Measurements from ENCODE around the gene SYDE2. TPM values are rescaled to one million over a fixed set of nuclear protein-coding genes. Genes with fewer than 3 reads are reported as not detected.

The SYDE2 gene
- total RNA-seq, 1 experiment from 2014 or later = not detected

GRCh38 chr1:85220756-85221201 lies 20.0 kb upstream of the SYDE2 start:
- H3K79me2 ChIP-seq (ENCODE audit: low read length) = no peaks in the 10 kb centered on the region
- no peaks in the 10 kb centered on the region for H3K9me2 ChIP-seq (replicated peaks; ENCODE audit: insufficient read depth, low read length)
- H3K4me2 ChIP-seq (ENCODE audit: low read depth, low read length, poor library complexity, severe bottlenecking) = no peak overlapping the region
- no peak overlapping the region for H2AFZ ChIP-seq (ENCODE audit: low read length)
- no peaks in the 10 kb centered on the region for H3K4me1 ChIP-seq (ENCODE audit: low read length)
- H3K36me3 ChIP-seq (ENCODE audit: insufficient read depth, low read length) = no peaks in the 10 kb centered on the region
- DNase-seq = no peak
- no peak overlapping the region for H3K9ac ChIP-seq (ENCODE audit: low read length)
- no peaks in the 10 kb centered on the region for H3K9me3 ChIP-seq (ENCODE audit: low read length)
- H3K27ac ChIP-seq (ENCODE audit: low read length) = no peak overlapping the region
- H4K20me1 ChIP-seq (ENCODE audit: insufficient read depth, low read depth, low read length) = no peaks in the 10 kb centered on the region
- H3K27me3 ChIP-seq (ENCODE audit: low read length) = no peaks in the 10 kb centered on the region
- no peak overlapping the region for H3K4me3 ChIP-seq (ENCODE audit: low read length)

- Histone ChIP-seq H2AFZ (ENCODE audit: low read length) (no peak overlapping the region), H3K36me3 (ENCODE audit: insufficient read depth, low read length) (no peaks in the 10 kb centered on the region), H3K4me3 (ENCODE audit: low read length) (no peak overlapping the region), H3K9me3 (ENCODE audit: low read length) (no peaks in the 10 kb centered on the region), H3K9ac (ENCODE audit: low read length) (no peak overlapping the region), H3K9me2 (replicated peaks; ENCODE audit: insufficient read depth, low read length) (no peaks in the 10 kb centered on the region), H3K27ac (ENCODE audit: low read length) (no peak overlapping the region), H3K79me2 (ENCODE audit: low read length) (no peaks in the 10 kb centered on the region), H3K4me2 (ENCODE audit: low read depth, low read length, poor library complexity, severe bottlenecking) (no peak overlapping the region), H3K27me3 (ENCODE audit: low read length) (no peaks in the 10 kb centered on the region), H4K20me1 (ENCODE audit: insufficient read depth, low read depth, low read length) (no peaks in the 10 kb centered on the region), H3K4me1 (ENCODE audit: low read length) (no peaks in the 10 kb centered on the region)
- no peak for DNase-seq
These were observed 19.2 kb upstream of the SYDE2 start for GRCh38 chr1:85219853-85220610.

GRCh38 chr1:85216697-85217096 lies 15.9 kb upstream of the SYDE2 start:
- no peaks in the 10 kb centered on the region for H3K27me3 ChIP-seq (ENCODE audit: low read length)
- no peaks in the 10 kb centered on the region for H3K79me2 ChIP-seq (ENCODE audit: low read length)
- no peak overlapping the region for H2AFZ ChIP-seq (ENCODE audit: low read length)
- no peaks in the 10 kb centered on the region for H3K4me1 ChIP-seq (ENCODE audit: low read length)
- H3K27ac ChIP-seq (ENCODE audit: low read length) = no peak overlapping the region
- no peaks in the 10 kb centered on the region for H4K20me1 ChIP-seq (ENCODE audit: insufficient read depth, low read depth, low read length)
- H3K9me2 ChIP-seq (replicated peaks; ENCODE audit: insufficient read depth, low read length) = no peaks in the 10 kb centered on the region
- no peak for DNase-seq
- H3K4me3 ChIP-seq (ENCODE audit: low read length) = no peak overlapping the region
- no peak overlapping the region for H3K9ac ChIP-seq (ENCODE audit: low read length)
- no peaks in the 10 kb centered on the region for H3K36me3 ChIP-seq (ENCODE audit: insufficient read depth, low read length)
- H3K9me3 ChIP-seq (ENCODE audit: low read length) = no peaks in the 10 kb centered on the region
- no peak overlapping the region for H3K4me2 ChIP-seq (ENCODE audit: low read depth, low read length, poor library complexity, severe bottlenecking)

- no peaks in the 10 kb centered on the region for H3K9me3 ChIP-seq (ENCODE audit: low read length)
- no peak overlapping the region for H3K27ac ChIP-seq (ENCODE audit: low read length)
- no peak for DNase-seq
- H3K36me3 ChIP-seq (ENCODE audit: insufficient read depth, low read length) = no peaks in the 10 kb centered on the region
- H3K9me2 ChIP-seq (replicated peaks; ENCODE audit: insufficient read depth, low read length) = no peaks in the 10 kb centered on the region
- H3K4me2 ChIP-seq (ENCODE audit: low read depth, low read length, poor library complexity, severe bottlenecking) = no peak overlapping the region
- no peaks in the 10 kb centered on the region for H3K4me1 ChIP-seq (ENCODE audit: low read length)
- H3K9ac ChIP-seq (ENCODE audit: low read length) = no peak overlapping the region
- H3K79me2 ChIP-seq (ENCODE audit: low read length) = no peaks in the 10 kb centered on the region
- no peaks in the 10 kb centered on the region for H3K27me3 ChIP-seq (ENCODE audit: low read length)
- no peak overlapping the region for H2AFZ ChIP-seq (ENCODE audit: low read length)
- no peaks in the 10 kb centered on the region for H4K20me1 ChIP-seq (ENCODE audit: insufficient read depth, low read depth, low read length)
- no peak overlapping the region for H3K4me3 ChIP-seq (ENCODE audit: low read length)
These were observed 13.8 kb upstream of the SYDE2 start for GRCh38 chr1:85214654-85215053.

GRCh38 chr1:85208488-85208887 lies 7.7 kb upstream of the SYDE2 start:
- Histone ChIP-seq H3K27ac (ENCODE audit: low read length) (no peak overlapping the region), H4K20me1 (ENCODE audit: insufficient read depth, low read depth, low read length) (no peaks in the 10 kb centered on the region), H3K36me3 (ENCODE audit: insufficient read depth, low read length) (no peaks in the 10 kb centered on the region), H3K9me3 (ENCODE audit: low read length) (no peaks in the 10 kb centered on the region), H3K4me1 (ENCODE audit: low read length) (no peaks in the 10 kb centered on the region), H2AFZ (ENCODE audit: low read length) (no peak overlapping the region), H3K4me2 (ENCODE audit: low read depth, low read length, poor library complexity, severe bottlenecking) (no peak overlapping the region), H3K79me2 (ENCODE audit: low read length) (no peaks in the 10 kb centered on the region), H3K4me3 (ENCODE audit: low read length) (no peak overlapping the region), H3K9ac (ENCODE audit: low read length) (no peak overlapping the region), H3K27me3 (ENCODE audit: low read length) (no peaks in the 10 kb centered on the region), H3K9me2 (replicated peaks; ENCODE audit: insufficient read depth, low read length) (no peaks in the 10 kb centered on the region)
- no peak for DNase-seq

GRCh38 chr1:85203573-85204171 lies 2.9 kb upstream of the SYDE2 start:
- Histone ChIP-seq H3K9ac (ENCODE audit: low read length) (no peak overlapping the region), H3K36me3 (ENCODE audit: insufficient read depth, low read length) (no peaks in the 10 kb centered on the region), H4K20me1 (ENCODE audit: insufficient read depth, low read depth, low read length) (no peaks in the 10 kb centered on the region), H3K9me2 (replicated peaks; ENCODE audit: insufficient read depth, low read length) (no peaks in the 10 kb centered on the region), H3K27me3 (ENCODE audit: low read length) (no peaks in the 10 kb centered on the region), H3K79me2 (ENCODE audit: low read length) (no peaks in the 10 kb centered on the region), H3K4me2 (ENCODE audit: low read depth, low read length, poor library complexity, severe bottlenecking) (no peak overlapping the region), H3K9me3 (ENCODE audit: low read length) (no peaks in the 10 kb centered on the region), H3K27ac (ENCODE audit: low read length) (no peak overlapping the region), H2AFZ (ENCODE audit: low read length) (no peak overlapping the region), H3K4me3 (ENCODE audit: low read length) (no peak overlapping the region), H3K4me1 (ENCODE audit: low read length) (no peaks in the 10 kb centered on the region)
- DNase-seq = no peak

- H3K4me3 ChIP-seq (ENCODE audit: low read length) = no peak overlapping the region
- H3K79me2 ChIP-seq (ENCODE audit: low read length) = no peaks in the 10 kb centered on the region
- no peak for DNase-seq
- H3K27me3 ChIP-seq (ENCODE audit: low read length) = no peaks in the 10 kb centered on the region
- H3K27ac ChIP-seq (ENCODE audit: low read length) = no peak overlapping the region
- no peak overlapping the region for H3K9ac ChIP-seq (ENCODE audit: low read length)
- no peak overlapping the region for H3K4me2 ChIP-seq (ENCODE audit: low read depth, low read length, poor library complexity, severe bottlenecking)
- no peak overlapping the region for H2AFZ ChIP-seq (ENCODE audit: low read length)
- H3K4me1 ChIP-seq (ENCODE audit: low read length) = no peaks in the 10 kb centered on the region
- H3K9me2 ChIP-seq (replicated peaks; ENCODE audit: insufficient read depth, low read length) = no peaks in the 10 kb centered on the region
- H3K36me3 ChIP-seq (ENCODE audit: insufficient read depth, low read length) = no peaks in the 10 kb centered on the region
- no peaks in the 10 kb centered on the region for H4K20me1 ChIP-seq (ENCODE audit: insufficient read depth, low read depth, low read length)
- no peaks in the 10 kb centered on the region for H3K9me3 ChIP-seq (ENCODE audit: low read length)
These were observed 2.0 kb upstream of the SYDE2 start for GRCh38 chr1:85202864-85203255.

GRCh38 chr1:85202092-85202863 lies 1.5 kb upstream of the SYDE2 start:
- no peaks in the 10 kb centered on the region for H3K36me3 ChIP-seq (ENCODE audit: insufficient read depth, low read length)
- H3K9me3 ChIP-seq (ENCODE audit: low read length) = no peaks in the 10 kb centered on the region
- H3K4me1 ChIP-seq (ENCODE audit: low read length) = no peaks in the 10 kb centered on the region
- no peaks in the 10 kb centered on the region for H4K20me1 ChIP-seq (ENCODE audit: insufficient read depth, low read depth, low read length)
- no peak for DNase-seq
- H3K4me3 ChIP-seq (ENCODE audit: low read length) = no peak overlapping the region
- no peaks in the 10 kb centered on the region for H3K79me2 ChIP-seq (ENCODE audit: low read length)
- no peak overlapping the region for H2AFZ ChIP-seq (ENCODE audit: low read length)
- no peak overlapping the region for H3K9ac ChIP-seq (ENCODE audit: low read length)
- no peak overlapping the region for H3K4me2 ChIP-seq (ENCODE audit: low read depth, low read length, poor library complexity, severe bottlenecking)
- H3K27ac ChIP-seq (ENCODE audit: low read length) = no peak overlapping the region
- no peaks in the 10 kb centered on the region for H3K27me3 ChIP-seq (ENCODE audit: low read length)
- no peaks in the 10 kb centered on the region for H3K9me2 ChIP-seq (replicated peaks; ENCODE audit: insufficient read depth, low read length)

Measured in Karpas-422 (cell line).